GM19467 (cell line): ENCODE results near the gene USP28.
"Not testable (repeated sequence)": the region's sequence is repeated elsewhere in the genome, so short reads cannot be mapped to it uniquely, and the experiment has no call there.

Experiments used
- ATAC-seq: cut with Tn5 transposase; IDR thresholded peaks from one replicate; pipeline ENCODE4 v1.9.1; 2021; ENCODE audit warnings: mild to moderate bottlenecking, moderate library complexity; ENCODE audit not compliant: unreplicated experiment

Gene USP28

GRCh38 chr11:113875234-113876073 lies at the start of gene USP28:
Gene USP28 (minus strand): TSS chr11:113875572. CDS start chr11:113875501, 71 bp downstream.
- peak; percentile 83 for ATAC-seq

- no peak for ATAC-seq
These were observed 48.2 kb upstream of the USP28 start for GRCh38 chr11:113923572-113923971.

GRCh38 chr11:113911491-113911890 lies 36.1 kb upstream of the USP28 start:
- not testable (repeated sequence) for ATAC-seq

- ATAC-seq = no peak
These were observed 32.7 kb upstream of the USP28 start for GRCh38 chr11:113908098-113908497.

GRCh38 chr11:113907681-113908080 lies 32.3 kb upstream of the USP28 start:
- no peak for ATAC-seq

GRCh38 chr11:113907152-113907551 lies 31.8 kb upstream of the USP28 start:
- ATAC-seq = no peak

GRCh38 chr11:113906516-113906915 lies 31.1 kb upstream of the USP28 start:
- no peak for ATAC-seq

GRCh38 chr11:113906038-113906437 lies 30.7 kb upstream of the USP28 start:
- no peak for ATAC-seq

GRCh38 chr11:113904379-113905101 lies 29.2 kb upstream of the USP28 start, which contains the start of gene HTR3B:
Gene HTR3B (plus strand): TSS chr11:113904796. CDS start chr11:113904934, 138 bp downstream.
- no peak for ATAC-seq

- ATAC-seq = no peak
These were observed 25.8 kb upstream of the USP28 start for GRCh38 chr11:113901141-113901540.

GRCh38 chr11:113896156-113896879 lies 20.9 kb upstream of the USP28 start:
- ATAC-seq = no peak

- no peak for ATAC-seq
These were observed 20.2 kb upstream of the USP28 start for GRCh38 chr11:113895367-113896155.

GRCh38 chr11:113894421-113894996 lies 19.1 kb upstream of the USP28 start:
- ATAC-seq = no peak

GRCh38 chr11:113888848-113889247 lies 13.5 kb upstream of the USP28 start:
- ATAC-seq = no peak

- ATAC-seq = no peak
These were observed 10.5 kb upstream of the USP28 start for GRCh38 chr11:113885897-113886296.

- ATAC-seq = no peak
These were observed 9.0 kb upstream of the USP28 start for GRCh38 chr11:113884361-113884836.

- ATAC-seq = no peak
These were observed 6.5 kb upstream of the USP28 start for GRCh38 chr11:113881856-113882255.

GRCh38 chr11:113880971-113881370 lies 5.6 kb upstream of the USP28 start:
- no peak for ATAC-seq

- ATAC-seq = not testable (repeated sequence)
These were observed 4.1 kb upstream of the USP28 start for GRCh38 chr11:113879446-113879845.

GRCh38 chr11:113877670-113878055 lies 2.3 kb upstream of the USP28 start:
- ATAC-seq = no peak
